VCaP (cell line): ENCODE measurements around the gene DMRTA1.
"Not testable (repeated sequence)": the region's sequence is repeated elsewhere in the genome, so short reads cannot be mapped to it uniquely, and the experiment has no call there.

Experiments
- H3K27ac ChIP-seq: fragments of 450-650 bp; 2 replicates; pipeline ENCODE4 v1.5.1; 2017
- CTCF ChIP-seq: fragments of 450-650 bp; conservative IDR thresholded peaks from 2 replicates; pipeline ENCODE4 v1.5.1; 2017; ENCODE audit warnings: mild to moderate bottlenecking, moderate library complexity

Gene DMRTA1

GRCh38 chr9:22424616-22425015 lies 22.0 kb upstream of the DMRTA1 start:
- H3K27ac ChIP-seq: no peak overlapping the region
- no peak for TF ChIP-seq CTCF

GRCh38 chr9:22425551-22425950 lies 21.1 kb upstream of the DMRTA1 start:
- H3K27ac ChIP-seq: no peak overlapping the region
- TF ChIP-seq CTCF: no peak

- no peak for TF ChIP-seq CTCF
These were observed 19.3 kb upstream of the DMRTA1 start for GRCh38 chr9:22427226-22427880.

GRCh38 chr9:22433691-22434090 lies 12.9 kb upstream of the DMRTA1 start:
- TF ChIP-seq CTCF: no peak
- H3K27ac ChIP-seq: no peak overlapping the region

More at GRCh38 chr9:22427226-22427880, 19.3 kb upstream of the DMRTA1 start:
- H3K27ac ChIP-seq: no peak overlapping the region

- not testable (repeated sequence) for H3K27ac ChIP-seq
These were observed 11.4 kb upstream of the DMRTA1 start for GRCh38 chr9:22435252-22435651.

GRCh38 chr9:22437461-22438067 lies 9.1 kb upstream of the DMRTA1 start:
- not testable (repeated sequence) for H3K27ac ChIP-seq

- H3K27ac ChIP-seq: no peak overlapping the region
These were observed 5.8 kb upstream of the DMRTA1 start for GRCh38 chr9:22440841-22441240.

GRCh38 chr9:22446950-22447617 lies 460 bp downstream of the DMRTA1 start:
- peak overlapping the region; percentile 68 for H3K27ac ChIP-seq

More at GRCh38 chr9:22440841-22441240, 5.8 kb upstream of the DMRTA1 start:
- TF ChIP-seq CTCF: no peak

More at GRCh38 chr9:22446950-22447617, 460 bp downstream of the DMRTA1 start:
- peak; percentile 67 for TF ChIP-seq CTCF
